Measurements from ENCODE around the gene AUNIP.
"Not testable (repeated sequence)": the region's sequence is repeated elsewhere in the genome, so short reads cannot be mapped to it uniquely, and the experiment has no call there.

The AUNIP gene

DNA sequence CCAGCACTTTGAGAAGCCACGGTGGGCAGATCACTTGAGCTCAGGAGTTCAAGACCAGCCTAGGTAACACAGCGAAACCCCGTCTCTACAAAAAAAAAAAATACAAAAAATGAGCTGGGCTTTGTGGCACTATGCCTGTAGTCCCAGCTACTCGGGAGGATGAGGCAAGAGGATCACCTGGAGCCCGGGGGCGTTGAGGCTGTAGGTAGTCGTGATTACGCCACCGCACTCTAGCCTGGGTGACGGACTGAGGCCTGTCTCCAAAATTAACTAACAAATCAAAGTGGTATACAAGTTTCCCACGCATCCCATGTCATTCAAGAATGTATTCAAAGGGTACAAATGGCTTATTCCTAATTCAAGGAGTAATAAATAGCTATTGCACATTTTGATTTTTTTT is 2.4 kb downstream of the AUNIP start:
- TF ChIP-seq, protein P1, sequence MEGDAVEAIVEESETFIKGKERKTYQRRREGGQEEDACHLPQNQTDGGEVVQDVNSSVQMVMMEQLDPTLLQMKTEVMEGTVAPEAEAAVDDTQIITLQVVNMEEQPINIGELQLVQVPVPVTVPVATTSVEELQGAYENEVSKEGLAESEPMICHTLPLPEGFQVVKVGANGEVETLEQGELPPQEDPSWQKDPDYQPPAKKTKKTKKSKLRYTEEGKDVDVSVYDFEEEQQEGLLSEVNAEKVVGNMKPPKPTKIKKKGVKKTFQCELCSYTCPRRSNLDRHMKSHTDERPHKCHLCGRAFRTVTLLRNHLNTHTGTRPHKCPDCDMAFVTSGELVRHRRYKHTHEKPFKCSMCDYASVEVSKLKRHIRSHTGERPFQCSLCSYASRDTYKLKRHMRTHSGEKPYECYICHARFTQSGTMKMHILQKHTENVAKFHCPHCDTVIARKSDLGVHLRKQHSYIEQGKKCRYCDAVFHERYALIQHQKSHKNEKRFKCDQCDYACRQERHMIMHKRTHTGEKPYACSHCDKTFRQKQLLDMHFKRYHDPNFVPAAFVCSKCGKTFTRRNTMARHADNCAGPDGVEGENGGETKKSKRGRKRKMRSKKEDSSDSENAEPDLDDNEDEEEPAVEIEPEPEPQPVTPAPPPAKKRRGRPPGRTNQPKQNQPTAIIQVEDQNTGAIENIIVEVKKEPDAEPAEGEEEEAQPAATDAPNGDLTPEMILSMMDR (conservative IDR thresholded peaks at IDR 0.05; ENCODE audit: low read length) = no peak
- H3K4me3 ChIP-seq (ENCODE audit: low read length) = no peak overlapping the region
- no peak for DNase-seq (ENCODE audit: low read depth)

DNA sequence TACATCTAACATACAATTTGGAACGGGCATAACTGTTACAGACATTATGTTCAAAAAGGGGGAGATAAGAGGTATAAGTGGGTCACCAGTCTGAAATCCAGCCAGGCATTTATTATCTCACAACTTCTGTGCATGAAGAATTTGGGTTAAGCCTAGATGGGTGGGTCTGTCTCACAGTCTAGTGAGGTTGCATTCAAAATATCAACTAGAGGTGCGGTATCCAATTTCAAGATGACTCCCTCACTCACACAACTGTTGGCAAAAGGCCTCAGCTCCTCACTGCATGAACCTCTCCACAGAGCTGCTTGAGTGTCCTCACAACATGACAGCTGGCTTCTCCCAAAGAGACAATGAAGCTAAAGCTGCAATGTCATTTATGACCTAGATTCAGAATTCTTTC is 4.7 kb downstream of the AUNIP start:
- no peak for DNase-seq (ENCODE audit: low read depth)
- TF ChIP-seq, protein P1 (conservative IDR thresholded peaks at IDR 0.05; ENCODE audit: low read length) = no peak
- H3K4me3 ChIP-seq (ENCODE audit: low read length) = no peak overlapping the region

DNA sequence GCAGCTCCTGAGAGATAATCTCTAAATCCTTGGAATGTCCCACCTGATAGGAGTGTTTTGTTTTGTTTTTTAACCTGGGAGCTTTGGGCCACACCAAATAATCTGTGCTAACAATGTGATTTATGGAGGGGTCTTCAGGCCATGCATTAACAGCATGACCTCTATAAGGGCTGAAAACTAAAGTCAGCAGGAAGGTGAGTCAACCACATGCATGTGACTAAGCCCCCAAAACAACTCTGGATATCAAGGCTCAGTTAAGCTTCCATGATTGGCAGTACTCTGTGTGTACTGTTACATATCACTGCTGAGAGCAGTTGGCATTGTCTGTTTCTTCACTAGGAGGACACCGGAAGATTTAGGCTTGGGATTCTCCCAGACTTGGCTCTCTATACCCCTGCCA is 10.7 kb downstream of the AUNIP start:
- TF ChIP-seq, protein P1 (conservative IDR thresholded peaks at IDR 0.05; ENCODE audit: low read length) = no peak
- no peak overlapping the region for H3K4me3 ChIP-seq (ENCODE audit: low read length)
- no peak for DNase-seq (ENCODE audit: low read depth)

DNA sequence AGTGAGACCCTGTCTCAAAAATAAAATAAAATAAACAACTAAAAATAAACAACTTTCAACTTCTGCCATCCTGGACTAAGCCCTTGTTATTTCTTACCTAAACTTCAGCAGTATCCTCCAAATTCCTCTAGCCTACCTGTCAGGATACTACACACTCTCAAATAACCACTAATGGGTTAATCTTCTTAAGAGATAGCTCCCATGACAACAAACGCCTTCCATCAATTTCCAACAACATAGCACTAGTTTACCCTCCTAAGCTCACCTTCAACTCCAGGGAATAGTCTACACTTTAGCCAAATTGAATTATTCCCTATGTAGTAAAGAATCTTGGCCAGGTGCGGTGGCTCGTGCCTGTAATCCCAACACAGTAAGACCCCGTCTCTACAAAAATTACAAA is 11.3 kb downstream of the AUNIP start:
- H3K4me3 ChIP-seq (ENCODE audit: low read length) = no peak overlapping the region
- TF ChIP-seq, protein P1 (conservative IDR thresholded peaks at IDR 0.05; ENCODE audit: low read length) = no peak
- no peak for DNase-seq (ENCODE audit: low read depth)

DNA sequence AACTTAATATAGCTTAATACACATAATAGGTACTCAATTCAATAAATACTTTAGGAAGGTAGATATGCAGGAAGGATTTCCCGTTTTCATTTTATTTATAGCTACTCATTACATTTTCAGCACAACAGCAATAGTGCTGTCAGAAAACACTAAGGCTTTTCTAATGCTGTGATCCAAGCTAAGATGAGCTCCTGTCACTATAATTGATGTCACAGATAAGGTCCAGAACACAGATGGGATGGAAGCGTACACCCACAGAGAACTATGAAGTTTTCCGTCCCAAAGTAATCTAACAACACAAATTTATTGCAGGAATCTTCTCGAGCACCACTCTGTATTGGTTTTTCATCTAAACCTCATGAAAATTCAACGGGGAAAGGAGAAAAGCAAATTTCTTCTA is 13.6 kb downstream of the AUNIP start:
- TF ChIP-seq, protein P1 (conservative IDR thresholded peaks at IDR 0.05; ENCODE audit: low read length) = no peak
- H3K4me3 ChIP-seq (ENCODE audit: low read length) = no peak overlapping the region
- DNase-seq (ENCODE audit: low read depth) = no peak

DNA sequence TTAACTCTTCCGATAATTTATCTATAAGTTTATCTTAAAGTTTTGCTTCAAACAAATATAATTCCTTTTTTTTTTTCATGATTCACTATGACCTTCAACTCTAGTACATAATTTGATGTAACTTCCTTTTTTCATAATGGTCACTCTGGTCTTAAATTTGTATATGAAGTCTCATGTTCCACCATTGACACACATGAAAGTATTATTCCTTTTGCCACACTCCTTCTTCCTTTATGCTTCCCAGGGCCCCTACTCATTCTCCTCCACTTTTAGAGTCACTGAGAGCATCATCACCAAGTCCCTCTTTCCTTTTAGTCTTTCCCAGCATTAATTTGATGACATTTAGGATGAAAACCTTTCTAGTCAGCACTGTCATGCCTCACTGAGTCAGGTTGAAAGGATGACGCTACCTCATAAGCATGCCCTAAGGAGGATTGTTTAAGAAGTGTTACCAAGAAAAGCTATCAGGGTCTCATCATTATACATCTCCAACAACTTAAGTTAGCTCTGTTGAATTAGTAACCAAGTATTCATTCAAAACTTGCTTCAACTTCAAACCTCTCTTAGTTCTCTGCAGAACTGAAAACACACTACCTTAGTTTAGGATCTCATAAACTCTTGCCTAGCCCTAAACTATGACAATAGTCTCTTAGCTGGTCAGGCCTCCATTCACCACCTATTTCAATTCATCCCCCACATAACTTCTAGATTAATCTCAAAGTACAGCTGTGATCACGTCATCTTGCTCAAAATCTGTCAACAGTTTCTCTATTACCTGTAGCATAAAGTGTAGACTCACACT is 14.5 kb downstream of the AUNIP start:
- DNase-seq (ENCODE audit: low read depth) = no peak
- H3K4me3 ChIP-seq (ENCODE audit: low read length) = no peak overlapping the region
- TF ChIP-seq, protein P1 (conservative IDR thresholded peaks at IDR 0.05; ENCODE audit: low read length) = no peak

DNA sequence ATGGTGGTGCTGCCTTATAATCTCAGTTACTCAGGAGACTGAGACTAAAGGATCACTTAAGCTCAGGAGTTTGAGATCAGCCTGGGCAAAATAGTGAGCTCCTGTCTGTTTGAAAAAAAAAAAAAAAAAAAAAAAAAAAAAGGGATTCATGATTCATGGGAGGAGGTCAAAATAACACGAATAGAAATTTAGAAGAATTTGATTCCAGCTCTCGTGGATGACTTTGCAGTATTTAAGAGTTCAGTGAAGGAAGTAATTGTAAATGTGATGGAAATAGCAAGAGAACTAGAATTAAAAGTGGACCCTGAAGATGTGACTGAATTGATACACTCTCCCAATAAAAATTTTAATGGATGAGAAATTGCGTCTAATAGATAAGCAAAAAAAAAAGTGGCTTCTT is 15.8 kb downstream of the AUNIP start:
- no peak overlapping the region for H3K4me3 ChIP-seq (ENCODE audit: low read length)
- no peak for DNase-seq (ENCODE audit: low read depth)
- TF ChIP-seq, protein P1 (conservative IDR thresholded peaks at IDR 0.05; ENCODE audit: low read length) = no peak

DNA sequence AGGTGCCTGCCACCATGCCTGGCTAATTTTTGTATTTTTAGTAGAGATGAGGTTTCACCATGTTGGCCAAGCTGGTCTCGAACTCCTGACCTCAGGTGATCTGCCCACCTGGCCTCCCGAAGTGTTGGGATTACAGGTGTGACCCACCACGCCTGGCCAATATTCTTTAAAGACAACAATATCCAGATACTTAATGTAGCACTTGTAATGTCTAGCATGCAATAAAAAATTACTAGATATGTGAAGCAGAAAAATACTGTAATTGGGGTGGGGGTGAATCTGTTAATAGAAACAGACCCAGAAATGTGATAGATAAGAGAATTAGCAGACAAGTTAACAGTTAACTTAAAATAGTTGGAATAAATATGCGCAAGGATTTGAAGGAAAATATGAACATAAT is 19.4 kb downstream of the AUNIP start:
- not testable (repeated sequence) for DNase-seq (ENCODE audit: low read depth); H3K4me3 ChIP-seq (ENCODE audit: low read length)
